OCI-LY3 (cell line): Measurements from ENCODE around the gene PTPRN2.

Experiments
- H2AFZ ChIP-seq: fragments of 200-600, 300-600 bp; shearing (Covaris generic); 2 replicates; pipeline ENCODE4 v1.6.0; 2014; ENCODE audit warnings: antibody characterized with exemption, low read depth, low read length
- H3K27ac ChIP-seq: fragments of 200-600, 300-600 bp; sonication (generic); 2 replicates; pipeline ENCODE4 v1.5.1; 2014; ENCODE audit warnings: mild to moderate bottlenecking, low read length, moderate library complexity, mixed read lengths
- H3K27me3 ChIP-seq: fragments of 200-600, 300-600 bp; sonication (generic); 2 replicates; pipeline ENCODE4 v1.6.1; 2014; ENCODE audit warnings: low read depth, low read length, mixed read lengths
- H3K36me3 ChIP-seq: fragments of 200-600, 300-600 bp; sonication (generic); replicated peaks from 2 replicates; pipeline ENCODE3; 2014; ENCODE audit warnings: low read depth, low read length, mixed read lengths
- H3K4me1 ChIP-seq: fragments of 300-600, 200-600 bp; sonication (generic); 2 replicates; pipeline ENCODE4 v1.6.1; 2014; ENCODE audit warnings: low read length, mixed read lengths
- H3K4me2 ChIP-seq: fragments of 200-600, 300-600 bp; sonication (generic); 2 replicates; pipeline ENCODE4 v1.6.1; 2014; ENCODE audit warnings: low read length, mixed read lengths
- H3K4me3 ChIP-seq: fragments of 300-600, 200-600 bp; sonication (generic); 2 replicates; pipeline ENCODE4 v1.5.1; 2014; ENCODE audit warnings: antibody characterized with exemption, mild to moderate bottlenecking, low read length, moderate library complexity
- H3K79me2 ChIP-seq: fragments of 300-600, 200-600 bp; shearing (Covaris generic); 2 replicates; pipeline ENCODE4 v1.6.1; 2014; ENCODE audit warnings: mild to moderate bottlenecking, low read length, mixed read lengths
- H3K9ac ChIP-seq: fragments of 300-600, 200-600 bp; shearing (Covaris generic); 2 replicates; pipeline ENCODE4 v1.6.0; 2014; ENCODE audit warnings: mild to moderate bottlenecking, low read length, moderate library complexity
- H3K9me3 ChIP-seq: fragments of 200-600, 300-600 bp; shearing (Covaris generic); 2 replicates; pipeline ENCODE4 v1.6.1; 2014; ENCODE audit warnings: low read length, mixed read lengths; ENCODE audit not compliant: insufficient read depth
- H4K20me1 ChIP-seq: fragments of 200-600, 300-600 bp; sonication (generic); 2 replicates; pipeline ENCODE4 v1.6.1; 2016; ENCODE audit warnings: low read length, mixed read lengths; ENCODE audit not compliant: insufficient read depth
- CTCF ChIP-seq: fragments of 200-600, 300-600 bp; sonication (generic); IDR thresholded peaks from 2 replicates; pipeline ENCODE4 v1.5.1; 2014; ENCODE audit warnings: antibody characterized with exemption, low read length, low read depth
- EZH2phosphoT487 ChIP-seq: fragments of 200-600 bp; shearing (Covaris generic); IDR thresholded peaks from 2 replicates; pipeline ENCODE4 v1.6.1; 2018; ENCODE audit warnings: antibody characterized with exemption, mixed run types, low read depth

Gene PTPRN2

GRCh38 chr7:158026636-158027265 is 560.9 kb downstream of the PTPRN2 start:
- no peaks in the 10 kb centered on the region for H4K20me1 ChIP-seq
- no peaks in the 10 kb centered on the region for H3K36me3 ChIP-seq
- no peak overlapping the region for H2AFZ ChIP-seq
- no peak overlapping the region for H3K4me2 ChIP-seq
- H3K79me2 ChIP-seq, result no peaks in the 10 kb centered on the region
- H3K9ac ChIP-seq, result no peak overlapping the region
- TF ChIP-seq CTCF, result no peak
- TF ChIP-seq EZH2phosphoT487, result no peak
- no peaks in the 10 kb centered on the region for H3K27me3 ChIP-seq
- no peak overlapping the region for H3K27ac ChIP-seq
- H3K4me1 ChIP-seq, result no peaks in the 10 kb centered on the region
- H3K4me3 ChIP-seq, result no peak overlapping the region
- H3K9me3 ChIP-seq, result peaks cover 5% of the 10 kb centered on the region; the same call in 1 of the 2 replicates

GRCh38 chr7:158025686-158026600 is 561.7 kb downstream of the PTPRN2 start:
- TF ChIP-seq CTCF (no peak), EZH2phosphoT487 (no peak)
- no peaks in the 10 kb centered on the region for H3K27me3 ChIP-seq
- H3K36me3 ChIP-seq, result no peaks in the 10 kb centered on the region
- no peaks in the 10 kb centered on the region for H3K79me2 ChIP-seq
- no peak overlapping the region for H2AFZ ChIP-seq
- no peaks in the 10 kb centered on the region for H4K20me1 ChIP-seq
- H3K9me3 ChIP-seq, result peaks cover 5% of the 10 kb centered on the region; the same call in 1 of the 2 replicates
- no peak overlapping the region for H3K4me3 ChIP-seq
- H3K4me2 ChIP-seq, result no peak overlapping the region
- H3K27ac ChIP-seq, result no peak overlapping the region
- H3K9ac ChIP-seq, result no peak overlapping the region
- H3K4me1 ChIP-seq, result no peaks in the 10 kb centered on the region

GRCh38 chr7:158024881-158025280 is 562.7 kb downstream of the PTPRN2 start:
- Histone ChIP-seq H4K20me1 (no peaks in the 10 kb centered on the region), H3K9ac (no peak overlapping the region), H3K4me3 (no peak overlapping the region), H3K79me2 (no peaks in the 10 kb centered on the region), H2AFZ (no peak overlapping the region), H3K27me3 (no peaks in the 10 kb centered on the region), H3K4me1 (no peaks in the 10 kb centered on the region), H3K4me2 (no peak overlapping the region), H3K9me3 (peaks cover 5% of the 10 kb centered on the region; the same call in 1 of the 2 replicates), H3K27ac (no peak overlapping the region), H3K36me3 (no peaks in the 10 kb centered on the region)
- no peak for TF ChIP-seq CTCF
- no peak for TF ChIP-seq EZH2phosphoT487

- no peaks in the 10 kb centered on the region for H4K20me1 ChIP-seq
- H2AFZ ChIP-seq, result no peak overlapping the region
- no peaks in the 10 kb centered on the region for H3K27me3 ChIP-seq
- H3K4me1 ChIP-seq, result no peaks in the 10 kb centered on the region
- TF ChIP-seq EZH2phosphoT487, result no peak
- TF ChIP-seq CTCF, result no peak
- no peaks in the 10 kb centered on the region for H3K79me2 ChIP-seq
- no peak overlapping the region for H3K4me3 ChIP-seq
- H3K4me2 ChIP-seq, result no peak overlapping the region
- no peak overlapping the region for H3K9ac ChIP-seq
- no peak overlapping the region for H3K27ac ChIP-seq
- peaks cover 5% of the 10 kb centered on the region; the same call in 1 of the 2 replicates for H3K9me3 ChIP-seq
- no peaks in the 10 kb centered on the region for H3K36me3 ChIP-seq
These were observed 563.3 kb downstream of the PTPRN2 start for GRCh38 chr7:158024351-158024715.
